RKO (cell line): ENCODE data around the gene CHN1.

Source experiments
- DNase-seq: peaks from one replicate; pipeline ENCODE4 v3.0.0-alpha.2; 2016; ENCODE audit warnings: low spot score

CHN1 gene, protein sequence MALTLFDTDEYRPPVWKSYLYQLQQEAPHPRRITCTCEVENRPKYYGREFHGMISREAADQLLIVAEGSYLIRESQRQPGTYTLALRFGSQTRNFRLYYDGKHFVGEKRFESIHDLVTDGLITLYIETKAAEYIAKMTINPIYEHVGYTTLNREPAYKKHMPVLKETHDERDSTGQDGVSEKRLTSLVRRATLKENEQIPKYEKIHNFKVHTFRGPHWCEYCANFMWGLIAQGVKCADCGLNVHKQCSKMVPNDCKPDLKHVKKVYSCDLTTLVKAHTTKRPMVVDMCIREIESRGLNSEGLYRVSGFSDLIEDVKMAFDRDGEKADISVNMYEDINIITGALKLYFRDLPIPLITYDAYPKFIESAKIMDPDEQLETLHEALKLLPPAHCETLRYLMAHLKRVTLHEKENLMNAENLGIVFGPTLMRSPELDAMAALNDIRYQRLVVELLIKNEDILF

GRCh38 chr2:175004980-175005732 is at the start of gene CHN1:
TSS of gene CHN1 (minus strand) at chr2:175005381. CDS start at chr2:175004912, 469 bp downstream.
- no peak for DNase-seq

- DNase-seq: no peak
Observed at GRCh38 chr2:175054340-175054739, 49.2 kb upstream of the CHN1 start.

GRCh38 chr2:175049661-175050060 is 44.5 kb upstream of the CHN1 start:
- DNase-seq: peak; percentile 51

- no peak for DNase-seq
Observed at GRCh38 chr2:175048275-175048674, 43.1 kb upstream of the CHN1 start.

- DNase-seq: no peak
Observed at GRCh38 chr2:175039490-175039889, 34.3 kb upstream of the CHN1 start.

DNA sequence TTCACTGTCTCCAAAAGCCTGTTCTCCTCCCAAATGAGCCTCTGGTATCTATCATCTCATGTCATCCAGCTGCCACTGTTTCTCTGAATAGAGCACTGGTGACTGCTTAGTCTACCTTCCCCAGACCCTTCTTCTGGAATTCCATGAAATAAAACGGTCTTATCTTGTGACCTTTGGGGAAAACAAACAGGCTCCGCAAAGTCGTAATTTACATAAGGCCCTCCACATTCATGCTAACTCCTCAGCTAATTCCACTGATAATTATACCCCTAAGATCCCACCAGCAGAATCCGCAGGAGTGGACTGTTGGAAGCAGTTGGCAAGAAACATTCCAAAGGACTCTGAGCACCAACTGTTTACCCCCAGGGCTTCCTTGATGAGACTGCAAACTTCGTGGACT is 33.9 kb upstream of the CHN1 start:
- DNase-seq: no peak

GRCh38 chr2:175037941-175038340 is 32.8 kb upstream of the CHN1 start:
- no peak for DNase-seq

- peak; percentile 79 for DNase-seq
Observed at GRCh38 chr2:175036582-175037018, 31.4 kb upstream of the CHN1 start.

DNA sequence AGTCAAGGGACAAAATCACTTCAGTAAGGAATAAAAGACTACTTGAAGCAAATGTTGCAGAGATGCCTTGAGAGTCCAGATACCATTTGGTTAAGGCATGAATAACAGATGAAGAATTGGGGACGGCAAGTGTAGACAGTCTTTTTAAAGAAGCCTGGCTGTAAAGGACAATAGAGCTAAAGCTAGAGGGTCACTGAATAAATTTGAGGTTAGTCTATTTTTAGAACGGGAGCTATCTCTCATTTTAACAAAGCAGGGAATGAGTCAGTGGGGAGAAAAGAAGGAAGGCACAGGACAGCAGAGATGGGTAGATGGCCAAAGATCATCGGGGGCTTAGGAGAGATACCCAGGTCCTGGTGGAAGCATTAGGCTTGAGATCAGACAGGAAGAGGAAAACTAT is 30.6 kb upstream of the CHN1 start:
- DNase-seq: no peak

GRCh38 chr2:175034716-175035115 is 29.5 kb upstream of the CHN1 start:
- DNase-seq: no peak

DNA sequence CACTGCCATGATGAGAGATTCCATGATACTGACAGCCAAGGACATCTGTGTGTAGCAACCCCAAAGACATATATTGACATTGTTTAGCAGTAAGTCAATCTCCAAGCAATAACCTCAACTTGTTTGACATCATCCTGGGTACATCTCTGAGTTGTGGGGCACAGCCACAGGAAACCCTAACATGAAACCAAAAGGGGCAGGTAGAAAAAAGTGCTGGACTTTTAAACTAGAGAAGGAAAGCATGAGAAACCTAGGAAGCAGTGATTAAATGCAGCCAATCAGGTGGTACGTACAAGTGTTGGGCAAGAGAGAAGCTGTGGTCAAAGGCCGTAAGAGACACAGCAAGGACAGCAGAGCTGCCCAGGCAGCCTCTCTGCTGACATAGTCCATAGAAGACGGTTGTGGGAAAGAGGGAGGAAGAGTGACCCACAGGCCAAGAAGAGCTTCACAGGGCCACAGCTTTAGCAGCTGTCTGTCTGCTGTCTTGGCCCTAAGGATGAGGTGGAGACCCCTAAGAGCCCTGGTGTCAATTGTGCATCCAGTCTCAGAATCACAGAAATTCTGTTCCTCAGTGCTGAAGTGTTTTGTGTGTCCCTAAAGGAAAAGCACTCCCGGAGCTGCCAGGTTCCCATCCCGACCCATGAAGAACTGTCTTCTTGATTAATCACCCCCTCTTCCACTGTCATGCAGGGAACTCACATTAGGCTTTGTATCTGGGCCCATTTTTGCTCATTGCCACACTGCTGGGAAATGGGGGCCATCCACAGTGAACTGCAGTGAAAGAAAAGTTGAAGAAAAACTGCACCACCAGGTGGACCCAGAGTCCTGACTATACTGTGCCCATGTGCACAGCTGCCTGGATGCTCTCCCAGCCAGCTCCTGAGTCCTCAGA is 25.4 kb upstream of the CHN1 start:
- DNase-seq: peak; percentile 65

- DNase-seq: no peak
Observed at GRCh38 chr2:175027755-175028154, 22.6 kb upstream of the CHN1 start.

DNA sequence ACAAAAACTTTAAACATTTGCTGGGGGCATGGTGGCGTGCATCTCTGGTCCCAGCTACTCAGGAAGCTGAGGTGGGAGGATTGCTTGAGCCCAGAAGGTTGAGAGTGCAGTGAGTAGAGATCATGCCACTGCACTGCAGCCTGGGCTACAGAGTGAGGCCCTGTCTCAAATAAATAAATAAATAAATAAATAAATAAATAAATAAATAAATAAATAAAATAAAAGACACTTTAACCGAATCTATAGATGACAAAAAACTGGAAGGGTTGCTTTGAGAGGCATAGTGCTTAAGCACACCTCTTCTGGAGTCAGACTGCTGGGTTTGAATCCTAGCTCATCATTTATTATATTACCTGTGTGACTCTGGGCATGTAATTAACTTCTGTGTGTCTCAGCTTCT is 21.2 kb upstream of the CHN1 start:
- DNase-seq: no peak

GRCh38 chr2:175025946-175026345 is 20.8 kb upstream of the CHN1 start:
- DNase-seq: no peak

DNA sequence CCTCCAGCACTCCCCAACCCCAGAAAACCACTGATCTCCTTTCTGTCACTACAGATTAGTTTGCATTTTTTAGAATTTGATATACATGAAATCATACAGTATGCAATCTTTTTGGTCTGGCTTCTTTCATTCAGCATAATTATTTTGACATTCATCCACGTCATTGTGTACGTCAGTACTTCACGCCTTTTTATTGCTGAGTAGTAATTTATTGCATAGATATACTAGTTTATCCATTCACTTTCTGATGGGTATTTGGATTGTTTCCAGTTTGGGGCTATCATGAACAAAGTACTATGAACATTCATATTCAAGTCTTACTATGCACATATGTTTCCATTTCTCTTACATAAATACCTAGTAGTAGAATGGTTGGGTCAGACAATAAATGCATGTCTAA is 20.1 kb upstream of the CHN1 start:
- DNase-seq: no peak

- no peak for DNase-seq
Observed at GRCh38 chr2:175022923-175023322, 17.7 kb upstream of the CHN1 start.

GRCh38 chr2:175019566-175020327 is 14.6 kb upstream of the CHN1 start:
- no peak for DNase-seq

DNA sequence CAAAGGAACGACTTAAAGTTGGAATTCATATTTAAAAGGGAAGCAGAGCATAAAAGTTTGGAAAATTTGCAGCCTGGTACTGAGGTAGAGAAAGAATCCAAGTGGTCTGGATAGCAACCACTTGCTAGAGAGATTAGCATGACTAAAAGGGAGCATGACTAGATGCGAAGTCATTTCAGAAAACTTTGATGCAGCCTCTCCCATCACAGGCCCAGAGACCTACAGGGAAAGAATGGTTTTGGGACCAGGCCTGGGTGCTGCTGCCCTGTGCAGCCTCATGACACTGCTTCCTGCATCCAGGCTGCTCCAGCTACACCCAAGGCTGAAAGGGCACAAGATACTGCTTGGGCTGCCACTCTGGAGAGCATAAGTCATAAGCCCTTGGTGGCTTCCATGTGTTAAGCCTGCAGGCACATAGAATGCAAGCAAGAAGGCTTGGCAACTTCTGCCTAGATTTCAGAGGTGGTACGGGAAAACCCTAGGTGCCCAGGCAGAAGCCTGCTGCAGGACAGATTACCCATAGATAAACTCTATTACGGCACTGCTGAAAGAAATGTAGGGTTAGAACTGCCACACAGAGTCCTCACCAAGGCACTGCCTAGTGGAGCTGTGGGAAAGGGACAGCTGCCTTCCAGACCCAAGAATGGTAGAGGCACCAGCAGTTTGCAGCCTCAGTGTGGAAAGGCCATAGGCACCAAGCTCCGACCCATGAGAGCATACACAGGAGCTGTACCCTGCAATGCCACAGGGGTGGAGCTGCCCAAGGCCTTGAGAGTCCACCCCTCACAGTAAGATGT is 12.6 kb upstream of the CHN1 start:
- no peak for DNase-seq

- DNase-seq: no peak
Observed at GRCh38 chr2:175015340-175015739, 10.2 kb upstream of the CHN1 start.

DNA sequence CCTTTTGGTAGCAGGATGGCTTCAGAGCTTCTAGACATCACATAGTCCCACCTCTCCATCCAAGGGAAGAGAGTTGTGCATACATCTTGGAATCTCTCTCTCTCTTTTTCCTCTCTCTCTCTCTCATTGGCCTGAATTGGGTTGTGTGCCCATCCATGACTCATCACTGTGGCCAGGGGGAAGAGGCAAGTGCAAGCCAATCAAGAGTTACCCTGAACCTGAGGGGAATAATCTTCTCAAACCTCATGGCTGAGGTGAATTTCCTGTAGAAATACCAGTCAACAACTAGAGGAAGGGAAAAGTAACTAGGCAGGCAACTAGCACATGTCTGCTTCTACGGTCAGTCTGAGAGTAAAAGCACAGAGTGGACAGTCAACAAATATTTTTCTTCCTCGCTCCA is 7.3 kb upstream of the CHN1 start:
- no peak for DNase-seq

GRCh38 chr2:175011505-175011904 is 6.3 kb upstream of the CHN1 start:
- DNase-seq: no peak
